ENCODE measurements around the gene SLC25A43.

DNA sequence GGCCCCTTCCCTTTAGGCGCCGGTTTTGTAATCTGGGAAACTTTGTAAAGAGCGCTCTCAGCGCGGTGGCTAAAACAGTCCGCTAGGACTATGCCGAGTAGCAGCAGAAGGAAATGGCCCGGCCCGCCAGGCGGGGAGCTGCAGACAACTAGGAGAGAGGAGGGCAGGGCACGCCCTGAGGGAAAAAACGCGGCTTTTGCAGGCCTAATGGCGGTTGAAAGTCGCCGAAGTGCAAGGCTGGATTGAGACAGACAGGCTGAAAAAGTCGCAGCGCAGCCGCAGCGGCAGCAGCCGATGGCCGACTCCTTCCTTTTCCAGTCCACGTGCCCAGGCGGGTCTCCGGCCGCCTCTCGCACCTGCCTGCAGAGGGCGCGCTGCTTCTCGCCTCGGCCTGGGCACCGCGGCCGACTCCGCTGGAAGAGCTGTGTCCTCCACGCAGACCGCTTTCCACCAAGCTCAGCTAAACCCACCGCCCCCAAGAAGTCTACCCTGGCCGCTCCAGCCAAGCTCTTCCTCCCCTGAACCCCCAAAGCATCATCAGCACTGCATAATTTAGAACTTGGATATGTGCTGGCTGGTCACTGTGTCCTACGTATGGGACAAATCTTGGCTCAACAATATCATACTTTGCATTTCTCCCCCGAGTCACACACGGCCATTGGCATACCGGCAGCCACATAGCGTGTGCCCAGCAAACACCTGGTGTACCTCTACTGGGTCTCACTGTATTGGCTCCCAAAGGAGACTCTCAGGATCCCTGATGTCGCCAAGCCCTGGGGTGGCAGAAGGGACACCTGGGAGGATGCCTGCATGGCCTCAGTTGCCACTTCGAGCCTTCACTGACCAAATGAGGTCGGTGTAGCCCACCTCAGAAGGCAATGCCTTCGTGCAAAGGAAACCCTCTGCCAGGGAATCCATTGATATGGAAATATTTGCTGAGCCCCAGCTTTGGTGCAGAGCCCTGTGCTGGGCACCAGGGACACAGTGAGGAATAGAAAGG is 83.6 kb downstream of the SLC25A43 start:
- peak; percentile 98 for TF ChIP-seq MAX (IDR thresholded peaks at IDR 0.05)
- TF ChIP-seq TAF7 (optimal IDR thresholded peaks at IDR 0.05; ENCODE audit: borderline replicate concordance, low read depth, low read length), result no peak
- no peak for TF ChIP-seq NRF1 (IDR thresholded peaks at IDR 0.05; ENCODE audit: low read depth, low read length)
- TF ChIP-seq, protein P1, sequence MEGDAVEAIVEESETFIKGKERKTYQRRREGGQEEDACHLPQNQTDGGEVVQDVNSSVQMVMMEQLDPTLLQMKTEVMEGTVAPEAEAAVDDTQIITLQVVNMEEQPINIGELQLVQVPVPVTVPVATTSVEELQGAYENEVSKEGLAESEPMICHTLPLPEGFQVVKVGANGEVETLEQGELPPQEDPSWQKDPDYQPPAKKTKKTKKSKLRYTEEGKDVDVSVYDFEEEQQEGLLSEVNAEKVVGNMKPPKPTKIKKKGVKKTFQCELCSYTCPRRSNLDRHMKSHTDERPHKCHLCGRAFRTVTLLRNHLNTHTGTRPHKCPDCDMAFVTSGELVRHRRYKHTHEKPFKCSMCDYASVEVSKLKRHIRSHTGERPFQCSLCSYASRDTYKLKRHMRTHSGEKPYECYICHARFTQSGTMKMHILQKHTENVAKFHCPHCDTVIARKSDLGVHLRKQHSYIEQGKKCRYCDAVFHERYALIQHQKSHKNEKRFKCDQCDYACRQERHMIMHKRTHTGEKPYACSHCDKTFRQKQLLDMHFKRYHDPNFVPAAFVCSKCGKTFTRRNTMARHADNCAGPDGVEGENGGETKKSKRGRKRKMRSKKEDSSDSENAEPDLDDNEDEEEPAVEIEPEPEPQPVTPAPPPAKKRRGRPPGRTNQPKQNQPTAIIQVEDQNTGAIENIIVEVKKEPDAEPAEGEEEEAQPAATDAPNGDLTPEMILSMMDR (IDR thresholded peaks at IDR 0.05; ENCODE audit: control extremely low read depth in 1 of 3, insufficient read depth in 1 of 3, low read depth in 1 of 3, low read length in 3 of 3), result peak; percentile 61 to 80 (median 74)
- TF ChIP-seq SP1 (IDR thresholded peaks at IDR 0.05; ENCODE audit: low read depth, low read length), result no peak
- no peak for TF ChIP-seq POLR2AphosphoS5 (IDR thresholded peaks at IDR 0.05; ENCODE audit: low read depth, low read length)
- no peak for TF ChIP-seq CHD2 (IDR thresholded peaks at IDR 0.05; ENCODE audit: low read length)
- TF ChIP-seq SIX5 (IDR thresholded peaks at IDR 0.05; ENCODE audit: low read depth, low read length), result no peak
